HG02981 (cell line): Measurements from ENCODE around the gene NECTIN1.

Source experiments
- ATAC-seq: cut with Tn5 transposase; IDR thresholded peaks from one replicate; pipeline ENCODE4 v1.9.1; 2021; ENCODE audit warnings: mild to moderate bottlenecking, moderate library complexity; ENCODE audit not compliant: unreplicated experiment

The NECTIN1 gene

GRCh38 chr11:119728651-119729580 is at the start of gene NECTIN1:
TSS of gene NECTIN1 (minus strand) at chr11:119729200. CDS start at chr11:119728553, 647 bp downstream.
- ATAC-seq = peak; percentile 77

GRCh38 chr11:119778391-119779194 is 49.6 kb upstream of the NECTIN1 start:
- ATAC-seq = no peak

GRCh38 chr11:119777940-119778339 is 48.9 kb upstream of the NECTIN1 start:
- no peak for ATAC-seq

- ATAC-seq = no peak
Measured at GRCh38 chr11:119776651-119777050, 47.7 kb upstream of the NECTIN1 start.

- no peak for ATAC-seq
Measured at GRCh38 chr11:119776031-119776636, 47.1 kb upstream of the NECTIN1 start.

GRCh38 chr11:119774172-119774763 is 45.3 kb upstream of the NECTIN1 start:
- ATAC-seq = no peak

GRCh38 chr11:119772641-119773415 is 43.8 kb upstream of the NECTIN1 start:
- ATAC-seq = no peak

- no peak for ATAC-seq
Measured at GRCh38 chr11:119772076-119772475, 43.1 kb upstream of the NECTIN1 start.

- ATAC-seq = no peak
Measured at GRCh38 chr11:119771172-119771770, 42.3 kb upstream of the NECTIN1 start.

GRCh38 chr11:119765628-119766027 is 36.6 kb upstream of the NECTIN1 start:
- ATAC-seq = no peak

- ATAC-seq = no peak
Measured at GRCh38 chr11:119764108-119764868, 35.3 kb upstream of the NECTIN1 start.

GRCh38 chr11:119763071-119763728 is 34.2 kb upstream of the NECTIN1 start:
- no peak for ATAC-seq

- ATAC-seq = no peak
Measured at GRCh38 chr11:119759747-119760412, 30.9 kb upstream of the NECTIN1 start.

GRCh38 chr11:119759324-119759723 is 30.3 kb upstream of the NECTIN1 start:
- ATAC-seq = no peak

GRCh38 chr11:119758291-119758690 is 29.3 kb upstream of the NECTIN1 start:
- no peak for ATAC-seq

- no peak for ATAC-seq
Measured at GRCh38 chr11:119757378-119757777, 28.4 kb upstream of the NECTIN1 start.

- no peak for ATAC-seq
Measured at GRCh38 chr11:119756169-119756865, 27.3 kb upstream of the NECTIN1 start.
